NB4 (cell line): ENCODE results near the gene DAZAP1.

Experiments
- TF ChIP-seq, protein P1 (sequence below): IDR thresholded peaks from one replicate; pipeline ENCODE4 v1.5.1; 2012; ENCODE audit warnings: low read depth, low read length
- TF ChIP-seq, protein P2 (sequence below): IDR thresholded peaks from 2 replicates; pipeline ENCODE4 v1.6.1; 2011; ENCODE audit warnings: low read depth, low read length

DNA sequence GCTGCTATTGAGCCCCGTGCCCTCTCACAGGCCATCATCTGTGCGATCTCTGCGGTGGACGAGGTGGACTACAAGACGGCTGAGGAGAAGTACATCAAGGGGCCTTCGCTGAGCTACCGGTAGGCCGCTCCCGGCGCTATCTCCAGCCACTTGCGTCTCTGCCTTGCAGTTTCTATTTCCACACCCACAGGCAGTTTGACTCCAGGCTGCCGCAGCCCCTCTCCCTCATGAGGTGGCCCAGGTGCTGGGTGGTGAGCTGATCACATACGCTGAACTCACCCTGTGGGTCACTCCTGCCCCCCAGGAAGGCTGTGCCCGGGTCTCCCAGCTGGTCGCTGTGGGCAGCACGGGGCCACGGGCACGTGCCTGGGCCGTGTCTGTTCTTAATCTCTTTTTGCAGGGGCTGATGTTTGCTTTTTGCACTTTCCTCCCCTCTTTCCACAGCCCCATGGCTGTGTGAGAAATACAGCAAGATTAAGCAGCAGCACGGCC, 34.3 kb upstream of the DAZAP1 start:
- TF ChIP-seq, protein P1, sequence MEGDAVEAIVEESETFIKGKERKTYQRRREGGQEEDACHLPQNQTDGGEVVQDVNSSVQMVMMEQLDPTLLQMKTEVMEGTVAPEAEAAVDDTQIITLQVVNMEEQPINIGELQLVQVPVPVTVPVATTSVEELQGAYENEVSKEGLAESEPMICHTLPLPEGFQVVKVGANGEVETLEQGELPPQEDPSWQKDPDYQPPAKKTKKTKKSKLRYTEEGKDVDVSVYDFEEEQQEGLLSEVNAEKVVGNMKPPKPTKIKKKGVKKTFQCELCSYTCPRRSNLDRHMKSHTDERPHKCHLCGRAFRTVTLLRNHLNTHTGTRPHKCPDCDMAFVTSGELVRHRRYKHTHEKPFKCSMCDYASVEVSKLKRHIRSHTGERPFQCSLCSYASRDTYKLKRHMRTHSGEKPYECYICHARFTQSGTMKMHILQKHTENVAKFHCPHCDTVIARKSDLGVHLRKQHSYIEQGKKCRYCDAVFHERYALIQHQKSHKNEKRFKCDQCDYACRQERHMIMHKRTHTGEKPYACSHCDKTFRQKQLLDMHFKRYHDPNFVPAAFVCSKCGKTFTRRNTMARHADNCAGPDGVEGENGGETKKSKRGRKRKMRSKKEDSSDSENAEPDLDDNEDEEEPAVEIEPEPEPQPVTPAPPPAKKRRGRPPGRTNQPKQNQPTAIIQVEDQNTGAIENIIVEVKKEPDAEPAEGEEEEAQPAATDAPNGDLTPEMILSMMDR, result no peak
- TF ChIP-seq, protein P2, sequence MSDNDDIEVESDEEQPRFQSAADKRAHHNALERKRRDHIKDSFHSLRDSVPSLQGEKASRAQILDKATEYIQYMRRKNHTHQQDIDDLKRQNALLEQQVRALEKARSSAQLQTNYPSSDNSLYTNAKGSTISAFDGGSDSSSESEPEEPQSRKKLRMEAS, result no peak
